GM20000 (cell line): ENCODE measurements around the gene CEP295NL.
"Not testable (repeated sequence)": the region's sequence is repeated elsewhere in the genome, so short reads cannot be mapped to it uniquely, and the experiment has no call there.

Experiments
- DNase-seq: peaks from one replicate; pipeline ENCODE4 v3.0.0; 2012; ENCODE audit warnings: low spot score
- TF ChIP-seq, protein P1 (sequence below): IDR thresholded peaks from 2 replicates; pipeline ENCODE4 v1.5.1; 2012; ENCODE audit warnings: mild to moderate bottlenecking, control low read depth; ENCODE audit errors: extremely low read depth, missing control alignments

CEP295NL gene

GRCh38 chr17:78910497-78911284, 7.7 kb upstream of the CEP295NL start:
- no peak for DNase-seq
- TF ChIP-seq, protein P1, sequence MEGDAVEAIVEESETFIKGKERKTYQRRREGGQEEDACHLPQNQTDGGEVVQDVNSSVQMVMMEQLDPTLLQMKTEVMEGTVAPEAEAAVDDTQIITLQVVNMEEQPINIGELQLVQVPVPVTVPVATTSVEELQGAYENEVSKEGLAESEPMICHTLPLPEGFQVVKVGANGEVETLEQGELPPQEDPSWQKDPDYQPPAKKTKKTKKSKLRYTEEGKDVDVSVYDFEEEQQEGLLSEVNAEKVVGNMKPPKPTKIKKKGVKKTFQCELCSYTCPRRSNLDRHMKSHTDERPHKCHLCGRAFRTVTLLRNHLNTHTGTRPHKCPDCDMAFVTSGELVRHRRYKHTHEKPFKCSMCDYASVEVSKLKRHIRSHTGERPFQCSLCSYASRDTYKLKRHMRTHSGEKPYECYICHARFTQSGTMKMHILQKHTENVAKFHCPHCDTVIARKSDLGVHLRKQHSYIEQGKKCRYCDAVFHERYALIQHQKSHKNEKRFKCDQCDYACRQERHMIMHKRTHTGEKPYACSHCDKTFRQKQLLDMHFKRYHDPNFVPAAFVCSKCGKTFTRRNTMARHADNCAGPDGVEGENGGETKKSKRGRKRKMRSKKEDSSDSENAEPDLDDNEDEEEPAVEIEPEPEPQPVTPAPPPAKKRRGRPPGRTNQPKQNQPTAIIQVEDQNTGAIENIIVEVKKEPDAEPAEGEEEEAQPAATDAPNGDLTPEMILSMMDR = no peak

DNA sequence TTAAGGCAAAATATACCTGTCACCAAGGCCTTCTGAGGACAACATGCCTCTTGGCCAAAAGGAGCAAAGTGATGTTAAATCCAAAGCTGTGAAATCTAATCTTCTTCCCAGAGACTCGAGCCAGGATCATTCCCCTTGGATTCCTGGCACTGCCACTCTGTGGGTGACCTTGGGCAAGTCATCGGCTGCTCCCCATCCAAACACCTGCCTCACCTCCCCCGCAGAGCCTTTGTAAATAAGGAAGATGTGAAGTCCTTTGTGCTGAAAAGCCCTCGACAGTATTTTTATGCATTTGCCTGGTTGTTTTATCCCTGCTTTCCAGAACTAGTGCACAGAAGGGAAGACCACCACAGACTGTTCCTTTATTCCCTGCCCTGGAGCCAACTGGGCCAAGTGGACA, 5.4 kb upstream of the CEP295NL start:
- DNase-seq = no peak
- TF ChIP-seq, protein P1 = no peak

GRCh38 chr17:78905541-78905940, 2.5 kb upstream of the CEP295NL start:
- TF ChIP-seq, protein P1 = no peak
- DNase-seq = no peak

DNA sequence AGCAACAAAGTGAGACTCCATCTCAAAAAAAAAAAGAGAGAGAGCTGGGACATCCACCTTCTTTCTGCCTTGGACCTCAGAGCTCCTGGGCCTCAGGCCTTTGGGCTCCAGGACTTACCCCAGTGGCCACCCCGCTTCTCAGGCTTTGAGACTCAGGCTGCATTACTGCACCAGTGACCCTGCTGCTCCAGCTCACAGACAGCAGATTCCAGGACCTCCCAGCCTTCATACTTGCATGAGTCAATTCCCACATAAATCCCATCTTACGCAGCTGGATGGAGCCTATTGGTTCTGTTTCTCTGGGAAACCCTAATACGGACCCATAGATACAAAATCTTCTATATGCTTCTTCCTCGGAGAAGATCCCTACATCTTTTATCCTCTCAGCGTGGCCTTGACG, 2.1 kb upstream of the CEP295NL start:
- no peak for DNase-seq
- TF ChIP-seq, protein P1 = no peak

DNA sequence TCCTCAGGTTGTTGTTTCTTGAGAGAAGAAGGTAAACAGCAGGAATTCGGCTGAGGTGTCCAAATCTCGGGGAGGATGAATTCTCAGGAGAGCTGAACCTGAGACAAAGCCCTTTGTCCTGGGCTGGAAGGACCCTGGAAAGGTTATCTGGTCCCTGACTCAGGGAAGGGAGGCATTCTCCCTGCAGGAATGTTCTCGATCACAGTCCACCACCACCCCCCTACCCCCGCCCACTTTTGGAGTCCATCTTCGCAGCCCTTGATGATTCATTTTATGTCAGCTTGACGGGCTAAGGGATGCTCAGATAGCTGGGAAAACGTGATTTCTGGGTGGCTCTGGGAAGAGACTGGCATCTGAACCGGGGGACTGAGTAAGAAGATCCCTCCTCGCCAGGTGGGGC, 1.4 kb upstream of the CEP295NL start:
- DNase-seq = no peak
- TF ChIP-seq, protein P1 = no peak

DNA sequence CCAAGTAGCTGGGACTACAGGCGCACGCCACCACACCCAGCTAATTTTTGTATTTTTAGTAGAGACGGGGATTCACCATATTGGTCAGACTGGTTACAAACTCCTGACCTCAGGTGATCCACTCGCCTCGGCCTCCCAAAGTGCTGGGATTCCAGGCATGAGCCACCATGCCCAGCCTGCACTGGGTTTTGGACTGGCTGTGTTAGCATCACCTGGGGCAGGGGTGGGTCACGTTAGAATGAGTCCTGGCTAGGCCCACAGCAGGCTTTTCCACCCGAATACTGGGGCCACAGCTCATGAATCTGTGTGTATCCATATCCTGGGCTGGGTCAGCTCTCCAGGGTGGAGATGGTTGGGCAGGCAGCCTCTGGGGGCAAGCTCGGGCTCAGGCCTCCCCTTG, 770 bp downstream of the CEP295NL start:
- not testable (repeated sequence) for DNase-seq

GRCh38 chr17:78901806-78902205, 1.2 kb downstream of the CEP295NL start:
- no peak for DNase-seq
- TF ChIP-seq, protein P1 = no peak

DNA sequence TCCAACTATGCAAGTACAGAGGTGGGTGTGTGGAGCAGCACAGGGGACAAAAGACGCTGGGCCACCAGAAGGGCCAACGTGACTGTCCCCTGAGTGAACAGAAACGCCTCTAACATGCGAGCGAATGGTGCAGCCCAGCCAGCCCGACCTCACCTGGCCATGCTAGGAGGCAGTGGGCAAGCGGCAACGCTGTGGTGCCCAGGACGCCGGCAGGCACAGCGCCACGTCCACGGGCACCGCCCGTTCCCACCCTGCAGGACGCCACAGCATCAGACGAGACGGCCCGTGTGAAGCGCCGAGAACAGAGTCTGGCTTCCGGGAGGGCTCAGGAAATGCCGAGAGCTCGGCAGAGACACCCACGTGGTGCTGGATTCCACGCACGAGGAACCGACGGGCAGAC, 2.2 kb downstream of the CEP295NL start:
- TF ChIP-seq, protein P1 = no peak
- no peak for DNase-seq
